Retinal pigment epithelial cell (primary cell): ENCODE measurements around the gene GPR84.
A peak's percentile ranks its signal among the peaks of the same experiment; 100 is the strongest.
"Not testable (repeated sequence)": the region's sequence is repeated elsewhere in the genome, so short reads cannot be mapped to it uniquely, and the experiment has no call there.

Experiments
- DNase-seq: peaks from one replicate; pipeline ENCODE4 v3.0.0-alpha.2; 2010; ENCODE audit warnings: low read depth
- H3K4me3 ChIP-seq: 2 replicates; pipeline ENCODE4 v1.5.1; 2011; ENCODE audit warnings: mild to moderate bottlenecking, low read length, control low read depth, moderate library complexity
- TF ChIP-seq, protein P1 (sequence below): conservative IDR thresholded peaks from 2 replicates; pipeline ENCODE4 v1.5.1; 2011; ENCODE audit warnings: low read depth, low read length, control low read depth, inconsistent platforms

GPR84 gene

DNA sequence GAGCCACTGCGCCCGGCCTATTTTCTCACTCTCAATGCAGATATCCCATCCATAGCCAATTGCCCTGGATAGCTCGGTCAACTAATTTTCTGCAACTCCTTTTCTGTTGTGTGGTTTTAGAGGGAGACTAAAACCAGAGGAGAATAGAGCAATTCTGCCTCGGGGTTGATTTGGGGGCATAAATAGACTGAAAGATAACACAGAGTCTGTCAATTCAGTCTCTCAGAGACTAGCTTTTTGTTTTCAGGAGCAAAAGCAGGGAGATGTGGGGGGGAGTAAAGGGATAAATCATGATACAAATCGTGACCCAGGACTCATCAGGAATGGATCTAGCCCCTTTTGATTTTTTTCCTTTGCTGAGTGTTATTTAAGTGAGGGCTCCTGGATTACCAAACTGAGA lies 32.8 kb downstream of the GPR84 start:
- H3K4me3 ChIP-seq, result no peak overlapping the region

DNA sequence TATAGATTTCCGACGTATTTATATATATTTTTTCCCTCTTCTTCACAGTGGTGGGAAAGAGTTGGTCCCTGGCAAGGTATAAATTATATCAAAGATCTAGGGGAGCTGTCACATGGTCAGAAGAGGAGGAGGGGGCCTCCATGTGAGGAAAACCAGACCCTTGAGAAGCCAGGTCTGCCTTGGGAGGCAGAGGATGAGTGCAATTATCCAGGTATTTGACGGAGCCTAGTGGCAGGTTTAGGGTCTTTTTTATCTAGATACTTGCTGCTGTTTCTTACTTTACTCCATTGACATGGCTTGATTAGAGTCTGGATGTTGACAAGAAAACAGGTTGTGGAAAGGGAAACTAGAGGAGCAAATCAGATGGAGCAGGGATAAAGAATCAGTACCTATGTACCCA lies 33.8 kb downstream of the GPR84 start:
- no peak overlapping the region for H3K4me3 ChIP-seq
- DNase-seq, result no peak
- TF ChIP-seq, protein P1, sequence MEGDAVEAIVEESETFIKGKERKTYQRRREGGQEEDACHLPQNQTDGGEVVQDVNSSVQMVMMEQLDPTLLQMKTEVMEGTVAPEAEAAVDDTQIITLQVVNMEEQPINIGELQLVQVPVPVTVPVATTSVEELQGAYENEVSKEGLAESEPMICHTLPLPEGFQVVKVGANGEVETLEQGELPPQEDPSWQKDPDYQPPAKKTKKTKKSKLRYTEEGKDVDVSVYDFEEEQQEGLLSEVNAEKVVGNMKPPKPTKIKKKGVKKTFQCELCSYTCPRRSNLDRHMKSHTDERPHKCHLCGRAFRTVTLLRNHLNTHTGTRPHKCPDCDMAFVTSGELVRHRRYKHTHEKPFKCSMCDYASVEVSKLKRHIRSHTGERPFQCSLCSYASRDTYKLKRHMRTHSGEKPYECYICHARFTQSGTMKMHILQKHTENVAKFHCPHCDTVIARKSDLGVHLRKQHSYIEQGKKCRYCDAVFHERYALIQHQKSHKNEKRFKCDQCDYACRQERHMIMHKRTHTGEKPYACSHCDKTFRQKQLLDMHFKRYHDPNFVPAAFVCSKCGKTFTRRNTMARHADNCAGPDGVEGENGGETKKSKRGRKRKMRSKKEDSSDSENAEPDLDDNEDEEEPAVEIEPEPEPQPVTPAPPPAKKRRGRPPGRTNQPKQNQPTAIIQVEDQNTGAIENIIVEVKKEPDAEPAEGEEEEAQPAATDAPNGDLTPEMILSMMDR, result no peak

More for the DNA sequence above, 32.8 kb downstream of the GPR84 start:
- no peak for DNase-seq
- TF ChIP-seq, protein P1, result no peak

DNA sequence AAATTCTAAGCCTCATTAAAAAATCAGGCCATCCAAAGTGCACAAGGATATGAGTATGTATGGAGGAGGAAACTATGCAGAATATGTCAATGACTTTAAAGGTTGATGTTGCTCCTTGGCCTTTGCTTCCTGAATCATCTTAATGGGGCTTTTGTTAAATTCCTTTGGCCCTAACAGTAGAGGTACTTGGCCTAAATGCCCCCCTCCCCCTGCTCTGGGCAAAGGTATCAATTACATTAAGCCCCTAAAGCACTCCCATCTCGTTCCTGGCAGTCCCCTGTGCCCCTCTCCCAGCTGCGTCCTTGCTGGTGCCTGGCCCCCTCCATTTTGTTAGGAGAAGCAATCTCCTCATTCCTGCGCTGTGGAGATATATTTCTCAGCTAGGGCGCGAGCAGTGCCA lies 34.5 kb downstream of the GPR84 start:
- no peak for DNase-seq
- TF ChIP-seq, protein P1, result no peak
- peak overlapping the region; percentile 5 for H3K4me3 ChIP-seq

DNA sequence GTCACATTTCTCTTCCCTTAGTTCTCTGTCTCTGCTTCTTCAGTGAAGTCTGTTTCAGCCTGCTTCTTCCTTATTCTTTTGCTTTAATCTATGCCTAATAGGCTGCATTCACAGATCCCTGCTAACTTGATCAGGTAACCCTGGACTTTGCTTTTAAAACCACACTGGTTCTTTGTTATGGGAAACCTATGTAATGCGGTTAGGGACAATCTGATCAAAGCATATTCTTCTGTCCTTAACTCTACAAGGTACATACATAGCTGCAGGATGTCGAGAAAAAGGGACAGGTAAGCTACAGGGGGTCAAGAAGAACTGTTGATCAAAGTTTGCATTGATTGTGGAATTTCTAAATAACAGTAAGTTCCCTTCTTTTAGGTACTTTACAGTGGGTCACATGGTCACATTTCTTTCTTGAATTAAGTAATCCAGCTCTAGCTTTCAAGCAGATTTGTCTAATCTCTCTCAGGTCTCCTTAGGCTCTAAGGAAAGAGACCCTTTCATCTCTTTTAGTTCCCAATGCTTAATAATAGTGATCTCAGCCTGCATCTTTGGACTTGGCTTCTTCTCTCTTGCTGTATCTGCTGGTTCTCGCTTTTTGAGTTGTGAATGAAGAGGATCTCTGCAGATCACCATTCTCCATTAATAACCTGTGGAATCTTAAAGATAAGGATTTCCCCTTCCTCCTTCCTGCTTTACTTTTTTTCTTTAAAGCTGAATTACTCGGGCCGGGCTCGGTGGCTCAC lies 35.5 kb downstream of the GPR84 start:
- TF ChIP-seq, protein P1, result no peak
- no peak for DNase-seq
- no peak overlapping the region for H3K4me3 ChIP-seq

DNA sequence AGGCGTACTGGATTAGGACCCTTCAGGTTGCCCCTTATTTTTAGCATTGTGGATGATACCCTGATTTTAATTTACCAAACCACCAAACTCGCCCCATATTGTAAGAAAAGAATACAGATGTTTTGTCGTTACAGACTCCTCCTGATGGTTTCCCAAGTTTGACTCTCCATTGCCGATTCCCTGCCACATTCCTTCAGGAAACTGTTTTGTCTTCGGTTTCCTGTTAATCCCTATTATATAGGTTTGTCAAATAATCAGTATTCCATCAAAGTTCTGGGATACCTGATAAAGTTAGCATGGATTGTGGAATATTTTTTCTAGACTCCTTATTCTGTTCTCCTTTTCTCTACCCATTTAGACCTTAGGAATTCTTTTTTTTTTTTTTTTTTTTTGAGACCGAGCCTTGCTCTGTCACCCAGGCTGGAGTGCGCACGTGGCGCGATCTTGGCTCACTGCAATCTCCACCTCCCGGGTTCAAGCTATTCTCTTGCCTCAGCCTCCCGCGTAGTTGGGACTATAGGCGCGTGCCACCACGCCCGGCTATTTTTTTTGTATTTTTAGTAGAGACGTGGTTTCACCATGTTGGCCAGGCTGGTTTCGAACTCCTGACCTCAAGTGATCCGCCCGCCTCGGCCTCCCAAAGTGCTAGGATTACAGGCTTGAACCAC lies 38.7 kb downstream of the GPR84 start:
- not testable (repeated sequence) for DNase-seq
- peak overlapping the region; percentile 99 for H3K4me3 ChIP-seq

DNA sequence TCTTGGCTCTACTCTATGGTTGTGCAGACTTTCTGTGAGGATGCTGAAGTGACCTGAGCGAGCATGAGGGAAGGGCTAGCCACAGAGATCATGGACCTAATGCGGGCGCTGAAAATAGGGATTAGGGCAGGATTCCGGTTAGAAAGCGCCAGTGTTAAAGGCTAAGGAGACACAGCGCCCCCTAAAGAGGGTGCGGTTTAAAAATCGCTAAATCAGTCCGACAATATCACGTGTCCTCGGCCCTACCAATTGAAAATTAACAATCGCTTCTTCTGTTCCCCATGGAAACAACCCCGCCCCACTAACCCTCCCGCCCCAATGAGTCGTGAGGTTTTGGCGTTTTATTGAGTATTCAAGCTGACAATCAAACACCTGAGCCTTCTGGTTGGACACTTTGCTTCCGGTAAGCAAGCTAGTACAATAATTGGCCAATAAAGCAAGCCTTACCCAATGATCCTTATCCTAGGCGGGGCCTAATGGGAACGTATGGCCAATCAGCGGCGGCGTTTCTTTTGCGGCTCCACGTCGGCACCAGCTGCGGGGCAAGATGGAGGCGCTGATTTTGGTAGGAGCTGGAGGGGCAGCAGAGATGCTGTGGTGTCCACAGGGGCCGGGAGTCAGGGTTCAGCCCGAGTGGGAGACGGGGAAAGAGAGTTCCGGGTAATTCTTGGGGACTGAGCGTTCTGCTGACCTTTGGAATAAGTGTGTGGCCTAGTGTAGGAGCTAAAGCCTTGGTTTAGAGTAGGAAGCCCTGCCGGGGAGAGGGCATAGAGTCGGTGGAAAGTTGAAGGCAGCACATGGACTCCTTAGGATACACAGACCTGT lies 39.5 kb downstream of the GPR84 start, which contains the start of gene COPZ1:
COPZ1 (plus strand) TSS at position 515 of the 825 bp plus-strand sequence; CDS start at position 548, 33 bp downstream.
- H3K4me3 ChIP-seq, result peak within 1 kb of the TSS; percentile 99
- TF ChIP-seq, protein P1, result peak; percentile 83
- peak; percentile 99 for DNase-seq

DNA sequence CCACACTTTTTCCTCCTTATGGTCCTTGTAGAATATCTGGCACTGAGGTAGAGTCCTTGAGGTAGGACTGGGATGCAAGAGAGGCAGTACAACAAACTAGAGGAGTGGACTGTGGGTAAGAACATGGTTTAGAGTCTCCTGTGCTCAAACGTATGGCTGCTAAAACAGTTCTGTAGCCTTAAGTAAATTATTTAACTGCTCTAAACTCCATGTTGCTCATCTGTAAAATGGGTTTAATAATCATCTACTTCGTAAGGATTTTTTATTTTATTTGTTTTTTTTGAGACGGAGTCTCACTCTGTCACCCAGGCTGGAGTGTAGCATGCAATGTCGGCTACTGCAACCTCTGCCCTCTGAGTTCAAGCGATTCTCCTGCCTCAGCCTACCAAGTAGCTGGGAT lies 42.9 kb downstream of the GPR84 start:
- TF ChIP-seq, protein P1, result no peak
- no peak for DNase-seq
- no peak overlapping the region for H3K4me3 ChIP-seq
